H1 (cell line): Measurements from ENCODE around the gene ARL11. TPM values are rescaled to one million over a fixed set of nuclear protein-coding genes. Genes with fewer than 3 reads are reported as not detected.

Source experiments
- CTCF ChIA-PET: fragments of 300-600 bp; sonication (Branson Sonifier 250); formaldehyde crosslinking; loops from one replicate; lab custom pipeline; 2021; ENCODE audit not compliant: partially characterized antibody; lab: Charles Lee
- POLR2A ChIA-PET: fragments of 300-600 bp; sonication (Branson Sonifier 250); formaldehyde crosslinking; loops from one replicate; lab custom pipeline; 2021; ENCODE audit warnings: inconsistent platforms; ENCODE audit not compliant: partially characterized antibody; lab: Charles Lee
- DNase-seq, 2 experiments: peaks; one replicate each; pipeline versions ENCODE4 v3.0.0 to v3.0.0-alpha.2; 2010 to 2022; ENCODE audit warnings: low spot score in 2 of 2, low read depth in 1 of 2, mixed read lengths in 1 of 2
- FAIRE-seq: peaks from 2 replicates; lab custom pipeline; 2011; peaks lifted over from hg19 to GRCh38; lab: Jason Lieb, UNC
- H2AFZ ChIP-seq: 2 replicates; pipeline ENCODE4 v1.8.1; 2012; ENCODE audit warnings: low read length, inconsistent platforms
- H2AK5ac ChIP-seq: 2 replicates; pipeline ENCODE4 v1.6.1; 2013; ENCODE audit warnings: low read depth, low read length
- H2BK120ac ChIP-seq: replicated peaks from 2 replicates; pipeline ENCODE3; 2013; ENCODE audit warnings: low read depth, low read length, inconsistent platforms
- H2BK12ac ChIP-seq: 2 replicates; pipeline ENCODE4 v1.6.1; 2013; ENCODE audit warnings: low read depth, low read length
- H2BK15ac ChIP-seq: 2 replicates; pipeline ENCODE4 v1.6.1; 2013; ENCODE audit warnings: low read length
- H2BK20ac ChIP-seq: 2 replicates; pipeline ENCODE4 v1.6.1; 2013; ENCODE audit warnings: low read length
- H2BK5ac ChIP-seq: 2 replicates; pipeline ENCODE4 v1.6.1; 2013; ENCODE audit warnings: low read depth, low read length
- H3K14ac ChIP-seq: 2 replicates; pipeline ENCODE4 v1.6.1; 2013; ENCODE audit warnings: inconsistent platforms; ENCODE audit not compliant: insufficient read length
- H3K18ac ChIP-seq: 2 replicates; pipeline ENCODE4 v1.6.1; 2013; ENCODE audit warnings: low read length; ENCODE audit errors: extremely low read depth
- H3K23ac ChIP-seq: 2 replicates; pipeline ENCODE4 v1.6.1; 2013; ENCODE audit warnings: inconsistent platforms; ENCODE audit not compliant: insufficient read length
- H3K23me2 ChIP-seq: 2 replicates; pipeline ENCODE4 v1.6.1; 2013; ENCODE audit warnings: low read depth, low read length
- H3K27ac ChIP-seq: 2 replicates; pipeline ENCODE4 v1.6.1; 2011; ENCODE audit warnings: low read depth, low read length, inconsistent platforms
- H3K27me3 ChIP-seq, 4 experiments: replicated peaks in 1 of 4; 1 replicate in 1 of 4; 2 replicates in 3 of 4; pipeline versions ENCODE4 v1.6.1 to v1.8.1; 2011 to 2013; ENCODE audit warnings: low read length in 3 of 4, mild to moderate bottlenecking in 3 of 4, inconsistent platforms in 2 of 4, mixed read lengths in 2 of 4, moderate library complexity in 1 of 4; ENCODE audit not compliant: control insufficient read depth in 3 of 4, insufficient read depth in 3 of 4; ENCODE audit errors: extremely low read depth in 1 of 4
- H3K36me3 ChIP-seq, 4 experiments: 2 replicates each; pipeline versions ENCODE4 v1.6.1 to v1.8.1; 2011 to 2013; ENCODE audit warnings: mild to moderate bottlenecking in 4 of 4, low read length in 3 of 4, moderate library complexity in 2 of 4, control low read depth in 1 of 4, inconsistent platforms in 1 of 4; ENCODE audit not compliant: insufficient read depth in 4 of 4, control insufficient read depth in 2 of 4
- H3K4ac ChIP-seq: replicated peaks from 2 replicates; pipeline ENCODE3; 2013; ENCODE audit warnings: low read length, low read depth, mixed read lengths, inconsistent platforms; ENCODE audit not compliant: insufficient read length
- H3K4me1 ChIP-seq, 4 experiments: replicated peaks in 1 of 4; 1 replicate in 1 of 4; 2 replicates in 3 of 4; pipeline versions ENCODE4 v1.6.1 to v1.8.1; 2011 to 2013; ENCODE audit warnings: low read length in 3 of 4, inconsistent platforms in 2 of 4, mixed read lengths in 1 of 4; ENCODE audit not compliant: insufficient read depth in 4 of 4, control insufficient read depth in 3 of 4
- H3K4me2 ChIP-seq, 2 experiments: 2 replicates each; pipeline versions ENCODE4 v1.6.1 to v1.8.1; 2011 to 2013; ENCODE audit warnings: low read depth in 2 of 2, low read length in 2 of 2, control low read depth in 1 of 2, inconsistent platforms in 1 of 2, mild to moderate bottlenecking in 1 of 2; ENCODE audit not compliant: insufficient read depth in 1 of 2
- H3K4me3 ChIP-seq, 4 experiments: fragments of 200-600, 300-600 bp in 1 of 4; sonication (generic), shearing (Covaris generic), sonication (Bioruptor Twin) in 1 of 4; 2 replicates each; pipeline versions ENCODE4 v1.5.1 to v1.8.1; 2011 to 2016; ENCODE audit warnings: low read length in 4 of 4, low read depth in 3 of 4, control low read depth in 2 of 4, inconsistent platforms in 2 of 4, mild to moderate bottlenecking in 2 of 4, mixed read lengths in 1 of 4, moderate library complexity in 1 of 4; ENCODE audit not compliant: insufficient read depth in 2 of 4; ENCODE audit errors: extremely low read depth in 1 of 4
- H3K56ac ChIP-seq: replicated peaks from 2 replicates; pipeline ENCODE3; 2013; ENCODE audit warnings: low read depth, mild to moderate bottlenecking, mixed read lengths, low read length, inconsistent platforms; ENCODE audit not compliant: insufficient read length
- H3K79me1 ChIP-seq: 2 replicates; pipeline ENCODE4 v1.6.1; 2013; ENCODE audit warnings: low read depth, low read length, control low read depth
- H3K79me2 ChIP-seq, 2 experiments: 2 replicates each; pipeline versions ENCODE4 v1.6.1 to v1.8.1; 2012 to 2013; ENCODE audit warnings: low read length in 2 of 2, mild to moderate bottlenecking in 2 of 2, inconsistent platforms in 1 of 2; ENCODE audit not compliant: insufficient read depth in 2 of 2, control insufficient read depth in 1 of 2
- H3K9ac ChIP-seq, 4 experiments: replicated peaks in 1 of 4; 1 replicate in 1 of 4; 2 replicates in 3 of 4; pipeline versions ENCODE4 v1.6.1 to v1.8.1; 2011 to 2013; ENCODE audit warnings: low read depth in 3 of 4, low read length in 3 of 4, control low read depth in 2 of 4, mild to moderate bottlenecking in 2 of 4, moderate library complexity in 2 of 4, inconsistent platforms in 1 of 4; ENCODE audit errors: extremely low read depth in 1 of 4
- H3K9me3 ChIP-seq, 2 experiments: 2 replicates each; pipeline versions ENCODE4 v1.6.1 to v1.8.1; 2012 to 2013; ENCODE audit warnings: mild to moderate bottlenecking in 2 of 2, moderate library complexity in 2 of 2, control low read depth in 1 of 2, inconsistent platforms in 1 of 2, low read depth in 1 of 2, low read length in 1 of 2, mixed read lengths in 1 of 2; ENCODE audit not compliant: insufficient read depth in 2 of 2
- H4K20me1 ChIP-seq, 2 experiments: replicated peaks in 1 of 2; 2 replicates each; pipeline versions ENCODE3 to v1.8.1; 2011 to 2013; ENCODE audit warnings: inconsistent platforms in 2 of 2, low read length in 2 of 2, mild to moderate bottlenecking in 1 of 2; ENCODE audit not compliant: insufficient read depth in 2 of 2, control insufficient read depth in 1 of 2
- H4K5ac ChIP-seq: 2 replicates; pipeline ENCODE4 v1.6.1; 2013; ENCODE audit warnings: low read length, low read depth, mixed read lengths, inconsistent platforms; ENCODE audit not compliant: insufficient read length
- H4K8ac ChIP-seq: 2 replicates; pipeline ENCODE4 v1.8.0; 2013; ENCODE audit warnings: mild to moderate bottlenecking, moderate library complexity, low read length, inconsistent platforms; ENCODE audit not compliant: insufficient read depth; ENCODE audit errors: extremely low read depth
- H4K91ac ChIP-seq: replicated peaks from 2 replicates; pipeline ENCODE3; 2013; ENCODE audit warnings: low read length, mixed read lengths, inconsistent platforms; ENCODE audit not compliant: insufficient read length
- WGBS, 2 experiments: shearing (Covaris generic) in 1 of 2; methylation state at CpG; one replicate each; pipeline versions ENCODE4 v1.1.6 to v1.1.7; 2013 to 2015; ENCODE audit warnings: low lambda C conversion rate in 2 of 2, mixed read lengths in 2 of 2, inconsistent platforms in 1 of 2, low coverage in 1 of 2, missing lambda C conversion rate in 1 of 2; ENCODE audit not compliant: insufficient replicate concordance in 2 of 2, insufficient coverage in 1 of 2, insufficient read length in 1 of 2; ENCODE audit errors: extremely low coverage in 1 of 2, missing lambda C conversion rate in 1 of 2; 5-methylcytosine and 5-hydroxymethylcytosine counted together
- polyA plus RNA-seq, 7 experiments: library from polyadenylated mRNA; depleted of rRNA in 3 of 7; stranded (reverse) in 5 of 7; unstranded in 2 of 7; fragments of >200 nt in 5 of 7; fragments of 200-250 nt in 2 of 7; gene quantifications; 1 replicate in 5 of 7; 2 replicates in 1 of 7; 4 replicates in 1 of 7; pipeline versions ENCODE4 v1.2.1 to v1.2.3, GENCODE V29; 2011 to 2013; ENCODE audit warnings: missing spikeins in 2 of 7, mixed read lengths in 2 of 7
- total RNA-seq: library from RNA; stranded (reverse); fragmentation: NEBNext Ultra II Directional; extraction: Animal tissue kit (Norgen Biotek cat#: 25700); gene quantifications from 2 replicates; pipeline ENCODE4 v1.2.1, GENCODE V29; 2021

Gene ARL11
- total and polyA plus RNA-seq, 2 of the 8 experiments (the other 6 are each of a cell fraction or from before 2014, with no cell fraction given): 0.45 to 0.52 TPM

DNA sequence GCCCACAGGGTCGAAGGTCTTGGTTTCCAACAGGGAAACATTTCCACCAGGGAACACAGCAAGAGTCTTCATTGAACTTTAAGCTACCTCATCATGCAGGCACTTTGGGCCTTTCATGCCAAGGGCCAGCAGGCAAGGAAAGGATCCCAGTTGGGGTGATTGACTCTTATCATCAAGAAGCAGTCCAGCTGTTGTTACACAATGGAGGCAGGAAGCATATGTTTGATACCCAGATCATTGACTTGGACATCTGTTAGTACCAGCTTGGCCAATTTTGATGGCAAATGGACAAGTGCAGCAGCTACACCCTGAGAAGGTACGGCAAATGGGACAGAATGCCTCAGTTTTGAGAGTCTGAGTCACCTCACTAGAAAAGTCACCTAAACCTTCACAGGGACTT, 32.1 kb upstream of the ARL11 start:
- 53% methylated on average over 2 of the region's 2 CpGs; no CpG with 5 or more reads in 1 of the 2 experiments for WGBS, 2 experiments
- DNase-seq: no peak
- no peak for FAIRE-seq
- H3K36me3 ChIP-seq: no peaks in the 10 kb centered on the region
- no peak overlapping the region for H2BK20ac ChIP-seq
- no peaks in the 10 kb centered on the region; a peak in 1 of 7 replicates for H3K27me3 ChIP-seq
- H2BK5ac ChIP-seq: no peak overlapping the region
- no peaks in the 10 kb centered on the region for H3K23me2 ChIP-seq
- H3K79me1 ChIP-seq: no peaks in the 10 kb centered on the region
- no peak overlapping the region for H3K4me3 ChIP-seq
- no peak overlapping the region for H3K18ac ChIP-seq
- CTCF ChIA-PET: interaction anchor here (1.8 kb wide), 1 partner anchor 11 kb away, joined by 9 read pairs; no protein-coding TSS in a partner anchor
- H2BK12ac ChIP-seq: no peak overlapping the region
- POLR2A ChIA-PET: interaction anchor here (1.3 to 2.2 kb wide), 2 partner anchors 10 to 39 kb away, joined by 3 to 9 read pairs; partner anchors contain the start of gene RCBTB1
- no peak overlapping the region for H3K27ac ChIP-seq
- no peak overlapping the region for H4K91ac ChIP-seq
- no peak overlapping the region for H3K23ac ChIP-seq
- H2BK120ac ChIP-seq: no peak overlapping the region
- H3K56ac ChIP-seq: no peak overlapping the region
- H3K4me1 ChIP-seq: no peaks in the 10 kb centered on the region
- H3K9me3 ChIP-seq: no peaks in the 10 kb centered on the region
- H2BK15ac ChIP-seq: no peak overlapping the region
- H3K14ac ChIP-seq: no peak overlapping the region
- no peak overlapping the region for H4K8ac ChIP-seq
- H3K4me2 ChIP-seq: no peak overlapping the region
- no peak overlapping the region for H2AFZ ChIP-seq
- no peaks in the 10 kb centered on the region for H4K20me1 ChIP-seq
- H4K5ac ChIP-seq: no peak overlapping the region
- H3K4ac ChIP-seq: no peak overlapping the region
- no peak overlapping the region for H3K9ac ChIP-seq
- no peak overlapping the region for H2AK5ac ChIP-seq
- no peaks in the 10 kb centered on the region for H3K79me2 ChIP-seq
